Eye (tissue), 1 donor: ENCODE measurements around the gene ZFHX2.
A peak's percentile ranks its signal among the peaks of the same experiment; 100 is the strongest.
"Not testable (repeated sequence)": the region's sequence is repeated elsewhere in the genome, so short reads cannot be mapped to it uniquely, and the experiment has no call there.

Source experiments
- DNase-seq: peaks from one replicate; pipeline ENCODE4 v3.0.0-alpha.2; 2015

The ZFHX2 gene

DNA sequence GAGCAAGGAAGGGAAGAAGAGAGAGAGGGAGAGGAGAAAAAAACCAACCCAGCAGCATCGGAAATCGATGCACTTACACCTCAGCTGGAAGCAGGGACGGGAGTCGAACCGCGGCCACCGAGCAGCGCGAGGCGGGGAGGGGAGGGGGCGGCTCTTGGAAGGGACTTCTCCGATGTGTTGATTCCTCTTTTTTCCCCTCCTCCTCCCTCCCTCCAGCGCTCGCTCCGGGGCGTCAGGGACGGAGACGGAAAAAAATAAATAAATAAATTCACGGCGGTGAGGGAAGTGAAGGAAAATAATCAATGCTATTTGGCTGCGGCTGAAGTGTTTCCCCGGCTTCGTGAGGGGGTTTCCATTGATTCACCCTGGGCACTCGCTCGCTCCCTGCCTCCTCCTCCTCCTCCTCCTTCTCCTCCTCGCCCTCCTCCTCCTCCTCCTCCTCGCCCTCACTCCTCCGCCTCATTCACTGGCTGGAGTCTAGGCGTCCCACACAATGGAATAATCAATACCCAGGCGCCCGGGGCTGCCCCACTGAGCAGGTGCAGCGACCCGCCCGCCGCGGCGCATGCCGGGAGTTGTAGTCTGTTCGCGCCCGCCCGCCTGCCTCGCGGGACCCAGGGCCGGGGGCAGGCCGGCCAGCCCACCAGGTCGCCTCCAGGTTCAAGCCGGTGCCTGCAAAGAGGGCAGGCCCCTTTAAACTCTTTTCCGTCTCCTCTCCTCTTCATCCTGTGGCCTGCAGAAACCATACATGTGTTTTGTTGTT is at the start of gene ZFHX2:
TSS of gene ZFHX2 (minus strand) at position 500 of the 763 bp plus-strand sequence. CDS start 16,440 bp downstream, outside the sequence.
- peak; percentile 95 for DNase-seq

DNA sequence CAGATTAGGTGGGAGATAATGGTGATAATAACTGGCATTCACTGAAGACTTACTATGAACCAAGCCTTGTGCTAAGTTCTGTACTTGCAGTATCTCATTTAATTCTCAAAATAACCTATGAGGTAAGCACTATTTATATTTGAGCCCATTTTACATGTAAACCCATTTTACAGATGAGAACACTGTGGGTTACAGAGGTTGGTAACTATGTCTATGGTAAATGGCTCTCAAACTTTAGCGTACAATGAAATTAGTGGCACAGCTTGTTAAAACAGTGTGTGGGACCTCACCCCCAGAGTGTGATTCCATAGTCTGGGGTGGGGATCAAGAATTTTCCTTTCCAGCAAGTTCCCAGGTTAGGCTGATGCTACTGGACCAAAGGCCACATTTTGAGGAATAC is 49.2 kb upstream of the ZFHX2 start:
- DNase-seq: no peak

DNA sequence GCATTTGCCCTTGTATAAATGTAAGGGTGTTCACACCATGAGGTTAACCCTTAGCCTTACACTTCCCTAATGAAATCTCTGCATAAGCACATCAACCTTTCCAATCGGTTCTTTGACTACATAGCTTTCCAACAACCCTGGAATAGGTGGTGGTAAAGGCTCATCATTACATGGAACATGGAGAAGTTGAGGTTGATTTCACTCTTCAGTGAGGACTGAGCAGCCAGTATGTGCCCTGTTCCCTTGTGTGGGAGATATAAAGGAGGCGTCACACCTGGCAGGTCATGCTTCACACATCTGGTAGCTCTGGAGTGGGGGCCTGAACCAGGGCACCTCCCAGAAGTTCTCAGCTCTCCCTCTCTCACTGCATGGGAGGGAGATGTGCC is 48.8 kb upstream of the ZFHX2 start:
- no peak for DNase-seq

DNA sequence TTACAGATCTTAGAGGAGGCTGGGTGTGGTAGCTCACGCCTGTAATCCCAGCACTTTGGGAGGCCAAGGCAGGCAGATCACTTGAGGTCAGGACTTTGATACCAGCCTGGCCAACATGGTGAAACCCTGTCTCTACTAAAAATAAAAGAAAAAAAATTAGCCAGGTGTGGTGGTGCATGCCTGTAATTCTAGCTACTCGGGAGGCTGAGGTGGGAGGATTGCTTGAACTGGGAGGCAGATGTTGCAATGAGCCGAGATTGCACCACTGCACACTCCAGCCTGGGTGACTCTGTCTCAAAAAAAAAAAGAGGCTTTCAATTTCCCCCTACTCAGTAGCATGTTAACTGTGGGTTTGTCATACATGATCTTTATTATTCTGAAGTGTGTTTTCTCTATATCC is 42.6 kb upstream of the ZFHX2 start:
- not testable (repeated sequence) for DNase-seq

DNA sequence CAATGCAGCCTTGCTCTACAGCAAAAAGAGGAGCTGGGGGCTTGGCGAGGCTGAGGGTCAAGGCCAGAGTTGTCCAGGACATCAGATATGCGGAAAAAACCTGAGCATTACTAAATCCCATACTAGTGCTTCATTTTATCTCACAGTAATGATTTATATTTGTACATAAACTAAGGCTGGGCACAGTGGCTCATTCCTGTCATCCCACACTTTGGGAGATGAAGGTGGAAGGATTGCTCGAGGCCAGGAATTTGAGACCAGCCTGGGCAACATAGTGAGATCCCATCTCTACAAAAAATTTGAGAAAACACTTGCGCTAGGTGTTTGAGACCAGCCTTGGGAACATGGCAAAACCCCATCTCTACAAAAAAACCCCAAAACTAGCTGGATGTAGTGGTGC is 38.6 kb upstream of the ZFHX2 start:
- no peak for DNase-seq

DNA sequence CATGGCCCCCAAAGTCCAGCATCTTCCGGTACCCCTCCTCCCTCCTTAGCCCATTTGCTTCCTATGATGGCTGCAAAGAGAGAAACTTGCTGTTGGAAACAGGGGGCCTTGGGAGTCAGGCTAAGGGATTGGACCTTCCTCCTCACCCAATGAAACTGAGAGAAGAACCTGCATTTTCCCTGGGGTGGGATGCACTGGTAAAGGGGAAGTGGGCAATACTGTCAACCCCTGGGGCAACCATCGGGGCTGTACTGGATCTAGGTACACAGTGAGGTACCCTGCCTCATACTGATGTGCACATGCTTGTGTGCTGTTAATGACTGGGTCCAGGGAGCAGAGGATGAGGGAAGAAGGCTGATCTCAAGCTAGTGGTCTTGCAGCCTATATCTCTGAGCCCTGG is 38.0 kb upstream of the ZFHX2 start:
- DNase-seq: no peak

DNA sequence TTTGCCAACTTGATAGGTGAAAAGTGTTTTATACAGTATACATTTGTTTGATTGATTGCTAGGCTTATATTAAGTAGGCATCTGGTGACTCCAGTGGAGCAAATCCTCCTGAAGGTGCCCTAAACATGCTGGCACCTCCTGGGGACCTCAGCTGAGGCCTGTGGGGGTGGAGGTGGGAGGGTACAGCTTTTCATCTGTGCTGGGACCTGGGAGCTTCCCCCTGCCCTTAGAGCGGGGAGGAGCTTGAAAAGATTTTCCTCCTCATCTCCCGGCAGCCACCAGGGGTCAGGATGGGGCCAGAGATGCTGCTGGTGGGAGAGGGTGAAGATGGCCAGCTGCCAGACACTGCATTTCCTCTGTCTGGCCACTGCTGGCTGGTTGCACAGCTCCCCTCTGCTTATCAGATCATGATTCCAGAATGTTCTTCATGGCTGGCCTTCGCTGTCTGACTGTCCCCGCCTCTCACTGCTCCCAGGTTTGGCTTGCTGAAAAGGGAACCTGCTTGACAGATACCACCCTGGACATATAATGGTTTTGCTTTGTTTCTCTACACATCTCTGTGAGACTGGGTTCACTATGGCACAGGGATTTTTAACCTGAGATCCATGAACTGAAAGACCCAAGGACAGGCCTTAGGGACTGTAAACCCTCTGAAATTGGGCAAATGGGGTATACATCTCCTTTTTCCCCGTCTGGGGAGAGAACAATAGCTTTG is 37.5 kb upstream of the ZFHX2 start:
- DNase-seq: peak; percentile 95

DNA sequence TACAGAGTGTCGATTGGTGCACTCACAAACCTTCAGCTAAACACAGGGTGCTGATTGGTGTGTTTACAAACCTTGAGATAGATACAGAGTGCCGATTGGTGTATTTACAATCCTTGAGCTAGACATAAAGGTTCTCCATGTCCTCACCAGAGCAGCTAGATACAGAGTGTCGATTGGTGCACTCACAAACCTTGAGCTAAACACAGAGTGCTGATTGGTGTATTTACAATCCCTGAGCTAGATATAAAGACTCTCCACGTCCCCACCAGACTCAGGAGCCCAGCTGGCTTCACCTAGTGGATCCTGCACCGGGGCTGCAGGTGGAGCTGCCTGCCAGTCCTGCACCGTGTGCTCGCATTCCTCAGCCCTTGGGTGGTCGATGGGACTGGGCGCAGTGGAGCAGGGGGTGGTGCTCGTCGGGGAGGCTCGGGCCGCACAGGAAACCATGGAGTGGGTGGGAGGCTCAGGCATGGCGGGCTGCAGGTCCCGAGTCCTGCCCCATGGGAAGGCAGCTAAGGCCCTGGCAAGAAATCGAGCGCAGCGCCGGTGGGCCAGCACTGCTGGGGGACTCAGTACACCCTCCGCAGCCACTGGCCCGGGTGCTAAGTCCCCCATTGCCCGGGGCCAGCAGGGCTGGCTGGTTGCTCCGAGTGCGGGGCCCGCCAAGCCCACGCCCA is 33.1 kb upstream of the ZFHX2 start:
- not testable (repeated sequence) for DNase-seq

DNA sequence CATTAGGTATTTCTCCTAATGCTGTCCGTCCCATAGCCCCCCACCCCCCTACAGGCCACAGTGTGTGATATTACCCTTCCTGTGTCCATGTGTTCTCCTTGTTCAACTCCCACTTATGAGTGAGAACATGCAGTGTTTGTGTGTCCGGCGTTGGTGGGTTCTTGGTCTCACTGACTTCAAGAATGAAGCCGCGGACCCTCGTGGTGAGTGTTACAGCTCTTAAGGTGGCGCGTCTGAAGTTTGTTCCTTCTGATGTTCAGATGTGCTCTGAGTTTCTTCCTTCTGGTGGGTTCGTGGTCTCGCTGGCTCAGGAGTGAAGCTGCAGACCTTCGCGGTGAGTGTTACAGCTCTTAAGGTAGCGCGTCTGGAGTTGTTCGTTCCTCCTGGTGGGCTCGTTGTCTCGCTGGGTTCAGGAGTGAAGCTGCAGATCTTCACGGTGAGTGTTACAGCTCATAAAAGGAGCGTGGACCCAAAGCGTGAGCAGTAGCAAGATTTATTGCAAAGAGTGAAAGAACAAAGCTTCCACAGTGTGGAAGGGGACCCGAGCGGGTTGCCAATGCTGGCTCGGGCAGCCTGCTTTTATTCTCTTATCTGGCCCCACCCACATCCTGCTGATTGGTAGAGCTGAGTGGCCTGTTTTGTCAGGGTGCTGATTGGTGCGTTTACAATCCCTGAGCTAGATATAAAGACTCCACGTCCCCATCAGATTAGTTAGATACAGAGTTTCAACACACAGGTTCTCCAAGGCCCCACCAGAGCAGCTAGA is 32.4 kb upstream of the ZFHX2 start:
- DNase-seq: not testable (repeated sequence)

DNA sequence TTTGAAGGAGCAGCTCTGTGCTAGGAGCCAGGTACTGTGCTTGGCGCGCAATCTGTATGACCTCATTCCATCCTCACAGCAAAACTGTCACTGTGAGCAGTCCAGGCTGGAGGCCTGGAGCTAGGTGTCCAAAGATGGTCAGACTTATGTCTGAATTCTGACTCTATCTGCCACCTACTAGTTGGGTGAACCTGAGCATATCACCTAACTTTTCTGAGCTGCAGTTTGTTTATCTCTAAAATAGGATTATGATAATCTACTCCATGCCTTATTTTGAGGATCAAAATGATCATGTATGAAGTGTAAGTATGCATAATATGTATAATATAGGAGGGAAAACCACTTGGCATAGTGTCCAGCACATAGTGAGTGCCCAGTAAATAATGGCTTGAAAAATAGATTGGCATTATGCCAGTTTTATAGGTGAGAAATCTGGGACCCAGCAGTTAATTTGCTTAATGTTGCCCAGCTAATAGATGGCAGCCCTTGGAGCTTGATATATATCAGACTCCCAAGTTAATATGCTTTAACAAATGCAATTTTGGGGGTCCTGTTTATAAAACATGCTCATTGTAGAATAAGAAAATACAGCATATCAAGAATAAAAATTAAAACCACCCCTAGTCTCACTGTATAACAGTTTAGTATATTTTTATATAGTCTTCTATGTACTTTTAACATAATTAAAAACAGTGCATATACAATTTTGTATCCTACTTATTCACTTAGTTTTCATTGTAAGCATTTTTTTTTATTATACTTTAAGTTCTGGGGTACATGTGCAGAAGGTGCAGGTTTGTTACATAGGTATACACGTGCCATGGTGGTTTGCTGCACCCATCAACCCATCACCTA is 31.6 kb upstream of the ZFHX2 start:
- DNase-seq: no peak

DNA sequence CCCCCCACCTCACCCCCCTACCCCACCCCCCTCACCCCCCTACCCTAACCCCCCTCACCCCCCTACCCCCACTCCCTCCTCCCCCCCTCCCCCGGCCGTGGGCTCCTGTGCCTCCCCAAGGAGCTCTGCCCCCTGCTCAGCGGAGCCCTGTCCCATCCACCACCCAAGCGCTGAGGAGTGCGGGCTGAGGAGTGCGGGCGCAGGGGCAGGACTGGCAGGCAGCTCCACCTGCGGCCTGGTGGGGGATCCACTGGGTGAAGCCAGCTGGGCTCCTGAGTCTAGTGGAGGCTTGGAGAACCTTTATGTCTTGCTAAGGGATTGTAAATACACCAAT is 29.4 kb upstream of the ZFHX2 start:
- no peak for DNase-seq

DNA sequence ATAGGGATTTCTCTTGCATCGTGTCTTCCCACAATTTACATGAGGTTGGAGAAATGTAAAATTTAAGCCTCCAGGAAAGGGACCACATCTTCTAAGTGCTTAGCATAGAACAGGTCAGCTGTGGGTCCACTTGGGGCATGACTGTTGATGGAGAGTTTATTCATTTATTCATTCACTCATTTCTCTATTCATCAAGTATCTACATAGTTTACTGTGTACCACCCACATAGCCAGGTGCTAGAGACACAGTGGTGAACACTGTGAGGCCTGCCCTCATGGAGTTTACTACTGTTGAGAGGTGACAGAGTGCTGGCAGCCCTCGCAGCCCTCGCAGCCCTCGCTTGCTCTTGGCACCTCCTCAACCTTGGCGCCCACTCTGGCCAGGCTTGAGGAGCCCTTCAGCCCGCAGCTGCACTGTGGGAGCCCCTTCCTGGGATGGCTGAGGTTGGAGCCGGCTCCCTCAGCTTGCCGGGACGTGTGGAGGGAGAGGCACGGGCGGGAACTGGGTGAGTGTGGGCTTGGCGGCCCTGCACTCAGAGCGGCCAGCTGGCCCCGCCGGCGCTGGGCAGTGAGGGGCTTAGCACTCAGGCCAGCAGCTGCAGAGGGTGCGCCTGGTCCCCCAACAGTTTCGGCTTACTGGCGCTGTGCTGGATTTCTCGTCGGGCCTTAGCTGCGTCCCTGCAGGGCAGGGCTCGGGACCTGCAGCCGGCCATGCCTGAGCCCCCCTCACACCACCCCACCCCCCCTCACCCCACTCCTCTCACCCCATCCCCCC is 28.8 kb upstream of the ZFHX2 start:
- no peak for DNase-seq

DNA sequence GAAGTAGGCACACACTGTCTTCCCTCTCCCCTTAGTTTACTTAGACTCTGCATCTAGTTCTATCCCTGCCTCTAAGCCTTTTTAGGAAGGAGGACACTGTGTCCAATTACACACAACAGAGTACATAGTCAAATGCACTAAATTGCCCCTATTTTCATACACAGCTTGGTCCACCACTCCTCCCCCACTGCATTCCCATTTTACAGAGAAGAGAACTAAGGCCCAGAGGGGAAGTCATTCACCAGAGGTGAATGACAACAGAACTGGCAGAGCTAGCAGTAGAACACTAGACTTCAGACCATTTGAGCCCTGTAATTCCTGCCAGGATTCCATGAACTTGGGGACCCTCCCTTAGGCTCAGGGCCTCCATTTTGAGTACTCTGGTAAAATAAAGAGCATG is 28.2 kb upstream of the ZFHX2 start:
- no peak for DNase-seq

DNA sequence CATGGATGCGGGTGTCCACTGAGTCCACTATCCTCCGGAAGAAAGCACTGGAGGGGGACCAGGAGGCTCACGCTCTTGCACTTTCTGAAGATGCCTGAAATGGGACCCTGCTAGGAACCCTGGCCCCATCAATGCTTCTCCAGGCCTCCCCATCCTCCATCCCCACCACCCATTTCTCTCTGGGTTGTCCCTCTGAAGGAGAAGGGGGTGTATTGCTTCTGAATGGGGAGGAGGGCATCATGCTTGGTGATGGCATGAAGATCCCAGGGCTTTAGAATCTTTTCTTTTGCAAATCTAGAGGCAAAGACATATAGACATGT is 27.7 kb upstream of the ZFHX2 start:
- no peak for DNase-seq

DNA sequence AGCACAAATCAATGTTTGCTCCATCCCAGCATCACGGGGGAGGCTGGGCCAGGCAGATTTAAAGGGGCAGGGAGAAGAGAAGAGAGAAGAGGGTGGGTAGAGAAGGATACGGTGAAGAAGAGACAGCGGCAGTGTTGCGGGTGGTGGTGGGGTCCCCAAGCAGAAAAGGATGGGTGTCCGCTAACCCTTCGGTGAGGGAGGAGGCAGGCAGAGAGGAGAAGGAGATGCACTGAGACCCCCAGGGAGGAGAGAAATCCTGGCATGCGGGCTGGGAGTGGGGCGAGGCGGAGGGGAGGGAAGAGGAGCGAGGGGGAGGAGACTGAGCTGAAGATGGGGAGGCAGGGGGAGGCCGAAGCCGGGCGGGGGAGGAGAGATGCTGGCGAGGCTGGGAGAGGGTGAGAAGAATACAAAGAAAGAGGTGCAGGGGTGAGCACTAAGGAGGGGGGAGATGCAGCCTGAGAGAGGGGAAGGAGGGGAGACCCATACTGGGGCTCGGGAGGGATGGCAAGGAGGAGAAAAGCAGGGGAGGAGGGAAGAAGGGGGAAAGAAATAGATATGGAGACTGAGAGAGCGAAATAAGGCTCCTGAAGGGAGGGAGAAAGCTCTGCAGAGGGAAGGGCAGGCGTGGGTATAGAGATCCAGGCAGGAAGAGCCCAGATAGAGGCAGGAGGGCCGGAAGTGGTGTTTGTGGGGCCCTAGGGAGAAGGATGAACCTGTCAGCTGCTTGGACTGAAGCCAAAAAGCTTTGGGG is 27.2 kb upstream of the ZFHX2 start, which contains the start of gene JPH4:
TSS of gene JPH4 (minus strand) at position 231 of the 751 bp plus-strand sequence. CDS start 1,337 bp downstream, outside the sequence.
- peak; percentile 83 for DNase-seq

DNA sequence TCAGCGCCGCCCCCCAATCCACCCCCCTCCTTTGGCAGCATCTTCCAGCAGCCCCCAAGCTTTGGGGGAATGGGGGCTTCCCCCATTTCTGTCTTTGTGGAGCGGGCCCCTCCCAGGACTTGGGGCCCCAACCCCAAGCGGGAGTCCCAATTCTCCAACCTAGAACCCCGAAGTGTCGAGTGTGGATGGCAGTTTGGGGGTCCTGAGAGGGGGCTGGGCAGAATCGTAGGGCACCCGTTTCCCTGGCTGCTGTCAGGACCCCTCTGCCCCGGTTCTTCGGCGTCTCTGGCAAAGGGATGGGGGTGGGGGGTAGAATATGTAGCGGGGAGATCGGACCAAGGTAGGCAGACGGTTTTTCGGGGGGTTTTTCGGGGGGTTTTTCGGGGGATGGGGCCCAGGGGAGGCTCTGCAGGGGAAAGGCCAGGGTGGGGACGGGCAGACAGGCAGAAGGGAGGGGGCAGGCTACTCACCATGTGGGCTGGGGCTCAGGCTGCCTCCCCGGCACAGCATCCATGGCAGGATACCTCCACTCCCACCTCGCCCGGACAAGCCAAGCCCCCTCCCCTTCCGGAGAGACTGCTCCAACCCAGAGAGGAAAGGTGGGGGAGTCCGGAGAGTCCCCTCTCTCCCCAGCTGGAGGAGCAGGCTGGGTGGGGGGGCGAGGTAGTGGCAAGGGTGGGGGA is 26.3 kb upstream of the ZFHX2 start:
- DNase-seq: peak; percentile 45

DNA sequence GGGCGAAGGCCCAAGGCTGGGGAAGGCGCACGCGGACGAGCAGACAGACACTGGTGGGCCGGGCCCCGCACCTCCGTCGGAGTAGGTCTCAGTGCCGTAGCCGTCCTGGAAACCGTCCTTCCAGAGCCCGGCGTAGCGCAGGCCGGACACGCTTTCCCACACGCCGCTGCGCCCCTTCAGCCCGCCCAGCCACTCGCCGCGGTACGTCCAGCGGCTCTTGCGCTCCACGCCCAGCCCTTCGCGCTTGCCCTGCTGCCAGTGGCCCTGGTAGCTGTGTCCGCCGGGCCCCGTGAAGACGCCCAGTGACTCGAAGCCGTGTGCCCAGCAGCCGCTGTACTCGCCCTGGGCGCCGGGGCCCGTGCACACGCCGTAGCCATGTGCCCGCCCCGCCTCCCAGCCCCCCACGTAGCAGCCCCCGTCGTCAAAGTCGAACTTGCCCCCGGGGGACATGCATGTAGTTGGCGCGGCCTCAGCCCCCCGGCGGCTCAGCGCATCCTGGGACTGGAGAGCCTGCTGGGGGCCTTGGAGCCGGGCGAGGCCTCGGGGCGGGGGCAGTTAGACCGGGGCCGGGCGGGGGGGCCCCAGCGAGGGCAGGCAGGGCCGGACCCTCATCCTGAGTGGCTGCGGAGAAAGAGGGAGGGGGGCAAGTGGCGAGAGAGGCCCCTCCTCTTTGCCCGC is 25.6 kb upstream of the ZFHX2 start:
- peak; percentile 74 for DNase-seq

DNA sequence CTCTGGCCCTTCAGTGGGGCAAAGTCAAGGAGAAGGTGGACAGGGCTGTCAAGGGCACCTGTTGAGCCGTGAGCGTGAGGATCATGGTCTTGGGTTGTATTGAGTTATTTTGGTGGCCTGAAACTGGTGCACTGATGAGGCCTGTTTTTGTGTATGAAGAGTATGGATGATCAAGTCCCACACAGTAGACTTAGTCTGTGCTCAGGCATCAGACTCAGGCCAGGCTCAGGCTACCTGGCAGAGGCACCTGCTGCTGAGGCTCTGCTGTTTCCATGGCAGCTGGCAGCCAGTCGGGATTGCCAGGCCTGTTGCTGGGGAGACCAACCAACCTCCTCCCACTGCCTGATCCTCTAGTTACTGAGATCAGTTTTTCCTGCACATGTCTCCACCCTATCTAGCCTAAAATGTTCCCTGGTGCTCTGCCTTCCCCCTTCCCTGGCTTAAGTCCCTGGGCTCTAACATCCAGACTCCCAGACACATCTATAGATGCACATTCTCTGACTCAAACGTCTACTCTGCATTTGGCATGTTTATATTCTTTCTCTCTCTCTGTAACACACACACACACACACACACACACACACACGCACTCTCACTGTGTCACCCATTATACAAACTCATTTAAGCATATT is 21.9 kb upstream of the ZFHX2 start:
- no peak for DNase-seq

DNA sequence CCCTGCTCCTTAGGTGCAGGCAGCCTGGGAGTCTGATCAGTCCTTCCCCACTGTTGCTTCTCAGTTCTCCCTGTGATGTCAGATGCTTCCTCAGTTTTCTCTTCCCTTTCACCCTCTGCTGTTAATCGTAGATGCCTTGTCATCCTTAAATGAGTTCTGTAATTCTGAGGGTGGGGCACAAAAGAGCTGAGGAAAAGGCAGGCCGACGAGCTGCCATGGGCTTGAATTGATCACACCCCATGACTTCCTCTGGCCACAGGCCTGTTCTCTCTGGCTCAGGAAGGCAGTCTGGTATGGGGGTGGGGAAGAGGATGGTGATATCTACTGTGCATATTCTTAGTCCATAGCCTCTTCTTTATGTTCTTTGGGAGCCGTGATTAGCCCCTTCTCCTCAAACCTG is 21.3 kb upstream of the ZFHX2 start:
- DNase-seq: no peak
